Mesodermal cell (in vitro differentiated cells): Measurements from ENCODE around the gene RGS17.
"Not testable (repeated sequence)": the region's sequence is repeated elsewhere in the genome, so short reads cannot be mapped to it uniquely, and the experiment has no call there.

ENCODE experiments used
- H3K27ac ChIP-seq: 2 replicates; pipeline ENCODE4 v1.7.0; 2013; ENCODE audit warnings: mild to moderate bottlenecking, low read depth, low read length, moderate library complexity; ENCODE audit not compliant: severe bottlenecking
- H3K36me3 ChIP-seq: 2 replicates; pipeline ENCODE4 v1.7.1; 2013; ENCODE audit warnings: mild to moderate bottlenecking, low read length, moderate library complexity; ENCODE audit not compliant: control insufficient read depth, insufficient read depth
- H3K4me1 ChIP-seq: one replicate; pipeline ENCODE4 v1.7.1; 2013; ENCODE audit warnings: mild to moderate bottlenecking, low read length; ENCODE audit not compliant: insufficient read depth, control insufficient read depth, poor library complexity, severe bottlenecking
- H3K4me3 ChIP-seq: 2 replicates; pipeline ENCODE4 v1.7.0; 2013; ENCODE audit warnings: low read length, control low read depth, mild to moderate bottlenecking; ENCODE audit not compliant: insufficient read depth, poor library complexity, severe bottlenecking; ENCODE audit errors: extremely low read depth
- H3K9me3 ChIP-seq: 2 replicates; pipeline ENCODE4 v1.7.1; 2013; ENCODE audit warnings: mild to moderate bottlenecking, low read length, moderate library complexity; ENCODE audit not compliant: control insufficient read depth
- whole genome bisulfite sequencing, 2 experiments: methylation state at CpG; one replicate each; pipeline ENCODE4 v1.1.5; 2013; ENCODE audit warnings: missing lambda C conversion rate in 2 of 2; ENCODE audit not compliant: insufficient coverage in 2 of 2; 5-methylcytosine and 5-hydroxymethylcytosine counted together

The RGS17 gene

DNA sequence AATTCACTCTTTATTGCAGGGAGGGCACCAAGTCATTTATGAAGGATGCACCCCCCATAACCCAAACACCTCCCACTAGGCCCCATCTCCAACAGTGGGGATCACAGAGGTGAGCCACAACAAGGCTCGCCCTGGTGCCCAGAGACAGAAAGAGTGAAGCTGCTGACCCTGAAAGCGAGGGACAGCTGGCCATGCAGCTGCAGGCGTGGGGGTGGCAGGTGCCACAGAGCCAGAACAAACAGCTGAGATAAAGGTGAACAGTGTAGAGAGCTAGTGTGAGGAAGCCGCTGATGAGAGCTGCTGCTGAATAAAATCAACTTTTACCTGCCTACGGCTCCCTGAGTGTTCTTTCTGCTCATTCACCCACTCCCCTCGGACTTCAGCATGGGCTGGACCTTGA, 18.8 kb upstream of the RGS17 start:
- no peaks in the 10 kb centered on the region for H3K36me3 ChIP-seq
- 86 to 93% methylated on average over 5 to 6 of the region's 6 CpGs for WGBS, 2 experiments
- H3K4me3 ChIP-seq, result no peak overlapping the region
- H3K27ac ChIP-seq, result no peak overlapping the region
- H3K4me1 ChIP-seq, result no peaks in the 10 kb centered on the region
- H3K9me3 ChIP-seq, result no peaks in the 10 kb centered on the region

GRCh38 chr6:153146413-153146812, 15.3 kb upstream of the RGS17 start:
- Histone ChIP-seq H3K4me1 (no peaks in the 10 kb centered on the region), H3K9me3 (no peaks in the 10 kb centered on the region), H3K36me3 (no peaks in the 10 kb centered on the region), H3K4me3 (no peak overlapping the region), H3K27ac (no peak overlapping the region)

- no peak overlapping the region for H3K4me3 ChIP-seq
- H3K9me3 ChIP-seq, result no peaks in the 10 kb centered on the region
- 82 to 86% methylated on average over 2 to 4 of the region's 4 CpGs for WGBS, 2 experiments
- H3K27ac ChIP-seq, result no peak overlapping the region
- no peaks in the 10 kb centered on the region for H3K36me3 ChIP-seq
- H3K4me1 ChIP-seq, result no peaks in the 10 kb centered on the region
These were observed 14.5 kb upstream of the RGS17 start for GRCh38 chr6:153145591-153145990.

DNA sequence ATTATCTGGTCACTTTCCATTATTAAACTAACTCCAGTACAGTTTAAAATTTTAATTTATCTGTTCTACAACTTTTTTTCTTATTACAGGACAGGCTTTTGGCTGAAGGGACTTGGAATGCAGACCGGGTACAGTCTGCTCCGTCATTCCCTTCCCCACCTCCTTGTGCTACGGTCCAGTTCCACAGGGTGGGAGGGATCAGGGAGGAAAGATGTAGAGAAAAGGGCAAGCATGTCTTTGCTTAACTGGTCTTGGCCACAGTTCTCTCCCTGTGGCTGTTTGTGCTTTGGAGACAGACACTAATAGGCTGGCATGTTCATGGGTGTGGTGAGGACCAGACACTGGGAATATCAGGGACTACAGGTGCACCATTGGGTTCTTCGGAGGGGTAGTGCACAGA, 12.1 kb upstream of the RGS17 start:
- WGBS, 2 experiments, result 100% methylated on average over 1 of the region's 4 CpGs; no CpG with 5 or more reads in 1 of the 2 experiments
- no peaks in the 10 kb centered on the region for H3K9me3 ChIP-seq
- H3K4me1 ChIP-seq, result no peaks in the 10 kb centered on the region
- no peak overlapping the region for H3K4me3 ChIP-seq
- no peak overlapping the region for H3K27ac ChIP-seq
- H3K36me3 ChIP-seq, result no peaks in the 10 kb centered on the region

- Histone ChIP-seq H3K27ac (no peak overlapping the region), H3K9me3 (no peaks in the 10 kb centered on the region), H3K4me3 (no peak overlapping the region), H3K4me1 (no peaks in the 10 kb centered on the region), H3K36me3 (no peaks in the 10 kb centered on the region)
- WGBS, 2 experiments, result 55% methylated on average over 2 of the region's 2 CpGs; no CpG with 5 or more reads in 1 of the 2 experiments
These were observed 9.2 kb upstream of the RGS17 start for GRCh38 chr6:153140299-153140698.

GRCh38 chr6:153138930-153139329, 7.8 kb upstream of the RGS17 start:
- no peaks in the 10 kb centered on the region for H3K4me1 ChIP-seq
- H3K9me3 ChIP-seq, result no peaks in the 10 kb centered on the region
- H3K27ac ChIP-seq, result no peak overlapping the region
- no peaks in the 10 kb centered on the region for H3K36me3 ChIP-seq
- no peak overlapping the region for H3K4me3 ChIP-seq
- 100% methylated on average over 1 of the region's 1 CpG; no CpG with 5 or more reads in 1 of the 2 experiments for WGBS, 2 experiments

GRCh38 chr6:153135681-153136080, 4.6 kb upstream of the RGS17 start:
- H3K4me3 ChIP-seq, result no peak overlapping the region
- H3K36me3 ChIP-seq, result no peaks in the 10 kb centered on the region
- peaks cover 7% of the 10 kb centered on the region for H3K9me3 ChIP-seq
- WGBS, 2 experiments, result 100% methylated on average over 2 of the region's 2 CpGs
- no peaks in the 10 kb centered on the region for H3K4me1 ChIP-seq
- H3K27ac ChIP-seq, result no peak overlapping the region

GRCh38 chr6:153133667-153134066, 2.6 kb upstream of the RGS17 start:
- not testable (repeated sequence) for H3K9me3 ChIP-seq, H3K36me3 ChIP-seq, H3K27ac ChIP-seq, H3K4me3 ChIP-seq, H3K4me1 ChIP-seq
- WGBS, 2 experiments, result 95 to 97% methylated on average over 8 to 25 of the region's 30 CpGs

GRCh38 chr6:153130515-153131036, 506 bp downstream of the RGS17 start:
- Histone ChIP-seq H3K27ac (no peak overlapping the region), H3K4me3 (peak overlapping the region; percentile 71)
- WGBS, 2 experiments, result 0% methylated on average over 33 to 36 of the region's 54 CpGs

DNA sequence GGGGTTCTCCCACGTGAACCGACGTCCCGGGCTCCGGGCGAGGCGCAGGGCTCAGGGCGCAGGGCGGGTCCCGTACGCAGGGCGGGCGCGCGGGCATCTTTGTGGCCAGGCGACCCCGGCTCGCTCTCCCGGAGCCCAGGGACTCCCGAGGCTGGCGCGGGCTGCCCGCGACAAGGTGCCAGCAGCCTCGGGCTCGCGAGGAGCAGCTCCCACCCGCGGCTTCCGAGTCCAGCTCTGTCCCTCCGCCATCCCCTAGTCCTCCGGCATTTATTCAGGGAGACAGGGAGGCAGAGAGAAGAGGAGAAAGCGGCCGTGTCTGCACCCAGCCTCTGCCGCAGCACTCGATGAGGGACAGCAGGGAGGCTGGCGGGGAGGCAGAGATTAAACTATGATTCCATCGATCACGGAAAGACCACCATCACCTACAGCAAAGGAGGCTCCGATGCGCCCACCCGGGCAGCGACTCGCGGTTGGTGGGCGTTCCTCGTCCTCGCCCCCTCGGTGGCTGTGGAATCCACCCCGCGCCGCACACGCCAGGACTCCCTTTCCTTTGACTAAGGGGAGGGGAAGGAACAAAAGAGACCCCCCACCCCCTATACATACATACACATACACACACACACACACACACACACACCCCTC, 1.1 kb downstream of the RGS17 start:
- no peak overlapping the region for H3K27ac ChIP-seq
- WGBS, 2 experiments, result 2% methylated on average over 24 to 38 of the region's 53 CpGs
- H3K9me3 ChIP-seq, result peaks cover 7% of the 10 kb centered on the region
- peak overlapping the region; percentile 71 for H3K4me3 ChIP-seq
- H3K36me3 ChIP-seq, result no peaks in the 10 kb centered on the region
- H3K4me1 ChIP-seq, result no peaks in the 10 kb centered on the region

More at GRCh38 chr6:153130515-153131036, 506 bp downstream of the RGS17 start:
- H3K36me3 ChIP-seq, result no peaks in the 10 kb centered on the region
- no peaks in the 10 kb centered on the region for H3K4me1 ChIP-seq
- peaks cover 7% of the 10 kb centered on the region for H3K9me3 ChIP-seq

DNA sequence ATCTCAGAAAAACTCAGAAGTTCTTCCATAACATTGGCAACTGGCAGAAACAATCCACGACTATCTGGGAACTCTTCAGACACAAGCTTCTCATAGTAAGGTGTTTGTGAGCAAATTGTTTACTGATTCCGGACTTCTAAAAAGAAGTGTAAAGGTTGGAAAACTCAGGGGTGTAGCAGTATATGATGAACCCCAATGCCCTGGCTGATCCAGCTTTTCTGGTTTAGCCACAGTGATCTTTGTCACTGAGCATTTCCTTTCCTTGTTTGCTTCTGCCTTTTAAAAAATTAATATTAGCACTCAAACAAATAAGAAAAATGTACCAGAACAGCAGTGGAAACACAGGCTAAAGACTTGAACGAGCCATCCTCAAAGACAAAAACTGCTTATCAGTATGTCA, 4.9 kb downstream of the RGS17 start:
- H3K27ac ChIP-seq, result no peak overlapping the region
- no peaks in the 10 kb centered on the region for H3K9me3 ChIP-seq
- no peaks in the 10 kb centered on the region for H3K36me3 ChIP-seq
- H3K4me3 ChIP-seq, result no peak overlapping the region
- peaks cover 3% of the 10 kb centered on the region for H3K4me1 ChIP-seq
- 100% methylated on average over 1 of the region's 3 CpGs for WGBS, 2 experiments
